ENCODE measurements around the gene CORO7.

Gene CORO7

GRCh38 chr16:4358236-4358635 is 58.2 kb downstream of the CORO7 start:
- no peak for TF ChIP-seq CTCF (IDR thresholded peaks at IDR 0.05; ENCODE audit: insufficient read depth, low read depth, low read length, missing control alignments)
- DNase-seq (ENCODE audit: low read depth) = no peak
- H3K4me3 ChIP-seq (ENCODE audit: low read depth, low read length) = no peak overlapping the region

- DNase-seq (ENCODE audit: low read depth) = no peak
- TF ChIP-seq CTCF (IDR thresholded peaks at IDR 0.05; ENCODE audit: insufficient read depth, low read depth, low read length, missing control alignments) = no peak
- H3K4me3 ChIP-seq (ENCODE audit: low read depth, low read length) = no peak overlapping the region
Measured at GRCh38 chr16:4356820-4357219, 59.6 kb downstream of the CORO7 start.

DNA sequence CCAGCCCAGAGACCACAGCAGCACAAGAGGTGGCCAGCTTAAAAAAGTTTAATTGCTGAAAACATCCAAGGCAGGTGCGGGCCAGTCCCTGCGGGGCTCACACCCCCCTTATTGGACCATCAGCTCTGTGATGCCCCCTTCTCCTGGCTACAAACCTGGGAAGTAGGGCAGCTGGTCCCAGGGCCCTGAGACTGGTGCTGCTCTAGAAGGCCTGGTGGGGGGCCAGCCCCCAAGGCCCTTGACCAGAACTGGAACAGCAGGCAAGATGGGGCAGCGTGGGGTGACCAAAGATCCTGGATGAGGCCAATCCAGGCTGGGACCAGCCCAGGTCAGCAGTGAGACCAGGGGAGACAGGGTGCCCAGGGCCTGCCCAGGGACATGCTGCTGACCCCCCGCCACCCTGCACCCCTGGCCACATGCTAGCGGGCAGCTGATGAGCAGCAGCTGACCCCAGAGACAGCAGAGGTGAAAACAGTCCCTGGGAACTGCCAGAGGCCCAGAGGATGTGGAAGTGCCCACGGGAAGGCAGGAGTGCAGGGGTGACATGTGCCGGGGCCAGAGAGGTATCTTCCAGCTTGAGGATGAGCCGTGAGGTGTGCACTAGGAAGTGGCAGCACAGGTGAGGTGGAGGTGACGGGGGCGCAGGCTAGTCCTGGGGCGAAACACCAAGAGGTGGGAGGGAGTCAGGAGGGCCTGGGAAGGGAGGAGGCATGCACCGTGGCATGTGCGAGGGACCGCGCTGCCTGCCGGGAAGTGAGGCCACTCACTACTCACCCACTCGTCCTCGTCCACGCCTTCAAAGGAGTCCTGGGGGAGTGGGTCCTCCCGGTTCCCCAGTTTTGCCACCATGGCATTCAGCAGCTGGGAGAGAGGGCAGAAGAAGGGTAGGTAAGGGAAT is 61.6 kb downstream of the CORO7 start:
- no peak for TF ChIP-seq CTCF (IDR thresholded peaks at IDR 0.05; ENCODE audit: insufficient read depth, low read depth, low read length, missing control alignments)
- no peak for DNase-seq (ENCODE audit: low read depth)
- no peak overlapping the region for H3K4me3 ChIP-seq (ENCODE audit: low read depth, low read length)

- H3K4me3 ChIP-seq (ENCODE audit: low read depth, low read length) = no peak overlapping the region
- no peak for TF ChIP-seq CTCF (IDR thresholded peaks at IDR 0.05; ENCODE audit: insufficient read depth, low read depth, low read length, missing control alignments)
- no peak for DNase-seq (ENCODE audit: low read depth)
Measured at GRCh38 chr16:4353675-4354074, 62.7 kb downstream of the CORO7 start.

- no peak for DNase-seq (ENCODE audit: low read depth)
- TF ChIP-seq CTCF (IDR thresholded peaks at IDR 0.05; ENCODE audit: insufficient read depth, low read depth, low read length, missing control alignments) = no peak
- H3K4me3 ChIP-seq (ENCODE audit: low read depth, low read length) = no peak overlapping the region
Measured at GRCh38 chr16:4352843-4353242, 63.6 kb downstream of the CORO7 start.

DNA sequence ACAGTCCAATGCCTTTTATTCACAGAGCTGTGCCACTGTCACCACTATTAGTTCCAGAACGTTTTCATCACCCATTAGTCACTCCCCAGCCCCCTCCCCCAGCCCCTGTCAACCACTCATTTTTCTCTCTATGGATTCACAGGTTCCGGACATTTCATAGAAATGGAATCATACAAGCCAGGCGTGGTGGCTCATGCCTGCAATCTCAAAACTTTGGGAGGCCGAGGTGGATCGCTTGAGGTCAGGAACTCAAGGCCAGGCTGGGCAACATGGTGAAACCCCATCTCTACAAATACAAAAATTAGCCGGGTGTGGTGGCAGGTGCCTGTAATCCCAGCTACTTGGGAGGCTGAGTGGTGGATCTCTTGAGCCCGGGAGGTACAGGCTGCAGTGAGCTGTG is 64.5 kb downstream of the CORO7 start:
- H3K4me3 ChIP-seq (ENCODE audit: low read depth, low read length) = no peak overlapping the region
- DNase-seq (ENCODE audit: low read depth) = no peak
- TF ChIP-seq CTCF (IDR thresholded peaks at IDR 0.05; ENCODE audit: insufficient read depth, low read depth, low read length, missing control alignments) = no peak
